Testis (tissue), 2 donors: ENCODE data around the gene CC2D1A.

Experiments used
- POLR2A ChIP-seq: fragments of 450-650 bp; IDR thresholded peaks from one replicate; pipeline ENCODE4 v1.6.1; 2017; ENCODE audit warnings: antibody characterized with exemption, mild to moderate bottlenecking, moderate library complexity
- TF ChIP-seq, protein P1 (sequence below), 3 experiments: fragments of 450-650 bp in 2 of 3; fragments of 200-600 bp in 1 of 3; sonication (generic) in 1 of 3; IDR thresholded peaks; one replicate each; pipeline ENCODE4 v1.5.1; 2016 to 2019; ENCODE audit warnings: antibody characterized with exemption in 3 of 3, mild to moderate bottlenecking in 2 of 3, moderate library complexity in 1 of 3

DNA sequence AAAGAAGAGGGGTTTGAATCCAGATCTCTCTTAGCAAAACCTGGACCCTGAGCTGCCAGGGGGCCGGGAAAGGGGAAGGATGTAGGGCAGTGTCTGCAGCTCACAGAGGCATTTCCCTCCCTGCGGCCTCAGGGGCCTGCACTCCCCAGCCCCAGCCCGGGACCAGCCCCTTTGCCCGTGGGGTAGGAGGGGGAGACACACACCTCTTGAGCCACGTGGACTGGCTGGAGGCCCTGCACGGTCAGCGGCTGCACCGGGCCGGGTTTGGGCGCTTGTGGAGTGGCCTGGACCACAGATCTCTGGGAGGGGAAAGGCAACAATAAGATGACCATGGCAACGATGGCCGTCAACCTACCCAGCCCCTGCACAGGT lies 73.2 kb downstream of the CC2D1A start:
- TF ChIP-seq, protein P1, sequence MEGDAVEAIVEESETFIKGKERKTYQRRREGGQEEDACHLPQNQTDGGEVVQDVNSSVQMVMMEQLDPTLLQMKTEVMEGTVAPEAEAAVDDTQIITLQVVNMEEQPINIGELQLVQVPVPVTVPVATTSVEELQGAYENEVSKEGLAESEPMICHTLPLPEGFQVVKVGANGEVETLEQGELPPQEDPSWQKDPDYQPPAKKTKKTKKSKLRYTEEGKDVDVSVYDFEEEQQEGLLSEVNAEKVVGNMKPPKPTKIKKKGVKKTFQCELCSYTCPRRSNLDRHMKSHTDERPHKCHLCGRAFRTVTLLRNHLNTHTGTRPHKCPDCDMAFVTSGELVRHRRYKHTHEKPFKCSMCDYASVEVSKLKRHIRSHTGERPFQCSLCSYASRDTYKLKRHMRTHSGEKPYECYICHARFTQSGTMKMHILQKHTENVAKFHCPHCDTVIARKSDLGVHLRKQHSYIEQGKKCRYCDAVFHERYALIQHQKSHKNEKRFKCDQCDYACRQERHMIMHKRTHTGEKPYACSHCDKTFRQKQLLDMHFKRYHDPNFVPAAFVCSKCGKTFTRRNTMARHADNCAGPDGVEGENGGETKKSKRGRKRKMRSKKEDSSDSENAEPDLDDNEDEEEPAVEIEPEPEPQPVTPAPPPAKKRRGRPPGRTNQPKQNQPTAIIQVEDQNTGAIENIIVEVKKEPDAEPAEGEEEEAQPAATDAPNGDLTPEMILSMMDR (IDR thresholded peaks at IDR 0.05) = no peak
- TF ChIP-seq POLR2A = no peak
